ENCODE measurements around the gene CDKN2AIP. TPM values are rescaled to one million over a fixed set of nuclear protein-coding genes. Genes with fewer than 3 reads are reported as not detected.

CDKN2AIP gene
- total RNA-seq, 1 donor from 2014 or later = 23.7 TPM

Other genes with a start within 250 kb of the CDKN2AIP start
- 0.31 TPM for gene CLDN22, start 124.4 kb upstream of the CDKN2AIP start, total RNA-seq
- gene CLDN24, start 122.2 kb upstream of the CDKN2AIP start, total RNA-seq = not detected
- 27.1 TPM for gene ING2, start 60.4 kb downstream of the CDKN2AIP start, total RNA-seq
- gene RWDD4, start 214.5 kb downstream of the CDKN2AIP start, total RNA-seq = 39.2 TPM
- 68.3 TPM for gene TRAPPC11, start 214.7 kb downstream of the CDKN2AIP start, total RNA-seq

Data from tongue (tissue), 1 donor.